ENCODE measurements around the gene AKAP8L.

Gene AKAP8L

DNA sequence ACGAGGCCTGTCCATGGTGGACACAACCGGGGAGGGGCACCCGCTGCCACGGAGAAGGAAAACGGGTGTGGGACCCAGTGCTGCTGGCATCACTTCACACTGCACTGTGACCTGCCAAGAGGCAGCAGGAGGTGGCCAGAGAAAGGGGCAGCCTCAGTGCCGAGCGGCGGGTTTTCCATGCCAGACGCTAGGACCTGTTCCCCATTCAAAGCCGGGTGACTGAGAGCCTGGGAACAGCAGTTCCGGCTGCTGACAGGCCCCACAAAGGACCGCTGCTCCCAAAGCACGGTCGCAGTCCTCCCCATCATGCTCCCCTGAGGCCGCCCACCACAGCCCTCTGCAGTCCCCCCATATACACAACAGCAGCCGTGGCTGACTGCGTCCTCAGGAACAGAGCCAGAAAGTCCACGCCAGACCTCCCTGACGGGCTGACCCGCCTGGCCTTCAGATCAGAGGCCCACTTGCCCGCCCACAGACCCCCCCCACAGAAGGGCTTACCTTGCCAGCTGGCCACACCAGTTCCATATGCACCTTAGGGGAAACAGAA, 44.6 kb downstream of the AKAP8L start:
- no peak overlapping the region for H2AFZ ChIP-seq (ENCODE audit: low read length)
- H3K9me2 ChIP-seq (replicated peaks; ENCODE audit: low read depth, low read length): no peaks in the 10 kb centered on the region
- H3F3A ChIP-seq (ENCODE audit: low read depth): no peaks in the 10 kb centered on the region; the same call in 1 of the 2 replicates
- H3K9ac ChIP-seq (ENCODE audit: low read depth, low read length, poor library complexity, severe bottlenecking): no peak overlapping the region
- H3K9me3 ChIP-seq (ENCODE audit: insufficient read depth, low read depth, low read length): no peaks in the 10 kb centered on the region
- no peak for TF ChIP-seq EZH2phosphoT487 (IDR thresholded peaks at IDR 0.05; ENCODE audit: borderline replicate concordance)
- TF ChIP-seq, protein P1, sequence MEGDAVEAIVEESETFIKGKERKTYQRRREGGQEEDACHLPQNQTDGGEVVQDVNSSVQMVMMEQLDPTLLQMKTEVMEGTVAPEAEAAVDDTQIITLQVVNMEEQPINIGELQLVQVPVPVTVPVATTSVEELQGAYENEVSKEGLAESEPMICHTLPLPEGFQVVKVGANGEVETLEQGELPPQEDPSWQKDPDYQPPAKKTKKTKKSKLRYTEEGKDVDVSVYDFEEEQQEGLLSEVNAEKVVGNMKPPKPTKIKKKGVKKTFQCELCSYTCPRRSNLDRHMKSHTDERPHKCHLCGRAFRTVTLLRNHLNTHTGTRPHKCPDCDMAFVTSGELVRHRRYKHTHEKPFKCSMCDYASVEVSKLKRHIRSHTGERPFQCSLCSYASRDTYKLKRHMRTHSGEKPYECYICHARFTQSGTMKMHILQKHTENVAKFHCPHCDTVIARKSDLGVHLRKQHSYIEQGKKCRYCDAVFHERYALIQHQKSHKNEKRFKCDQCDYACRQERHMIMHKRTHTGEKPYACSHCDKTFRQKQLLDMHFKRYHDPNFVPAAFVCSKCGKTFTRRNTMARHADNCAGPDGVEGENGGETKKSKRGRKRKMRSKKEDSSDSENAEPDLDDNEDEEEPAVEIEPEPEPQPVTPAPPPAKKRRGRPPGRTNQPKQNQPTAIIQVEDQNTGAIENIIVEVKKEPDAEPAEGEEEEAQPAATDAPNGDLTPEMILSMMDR (conservative IDR thresholded peaks at IDR 0.05; ENCODE audit: low read length): no peak
- H3K4me3 ChIP-seq (ENCODE audit: low read length, poor library complexity, severe bottlenecking): no peak overlapping the region
- H3K36me3 ChIP-seq (ENCODE audit: insufficient read depth, low read length): peaks cover 48% of the 10 kb centered on the region; the same call in 1 of the 2 replicates
- H3K4me2 ChIP-seq (ENCODE audit: low read depth, low read length, poor library complexity, severe bottlenecking): no peak overlapping the region
- peaks cover 67% of the 10 kb centered on the region for H3K79me2 ChIP-seq (ENCODE audit: insufficient read depth, low read length)
- H3K27me3 ChIP-seq (ENCODE audit: insufficient read depth, low read length, poor library complexity, severe bottlenecking): peaks cover 6% of the 10 kb centered on the region
- H3K4me1 ChIP-seq (ENCODE audit: insufficient read depth, low read length, poor library complexity, severe bottlenecking): peaks cover 18% of the 10 kb centered on the region
- H4K20me1 ChIP-seq (ENCODE audit: insufficient read depth, low read length, poor library complexity, severe bottlenecking): peaks cover 56% of the 10 kb centered on the region

DNA sequence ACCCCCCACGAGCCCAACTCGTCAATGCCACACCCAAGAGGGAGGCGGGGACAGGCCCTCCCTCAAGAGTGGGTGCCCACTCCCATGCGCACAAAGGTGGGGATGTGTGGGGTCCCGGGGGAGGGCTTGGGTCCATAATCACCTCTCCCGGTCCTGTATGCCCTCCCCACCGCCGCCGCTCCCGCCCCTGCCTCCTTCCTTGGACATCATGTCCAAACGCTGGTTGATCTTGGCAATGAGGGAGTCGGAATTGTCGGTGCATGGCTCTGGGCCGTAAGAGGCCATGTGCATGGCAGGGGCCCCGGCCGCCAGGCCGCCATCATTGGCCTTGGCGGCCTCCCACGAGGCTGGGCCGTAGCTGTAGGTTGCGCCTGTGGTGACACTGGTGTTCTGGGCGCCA, 45.1 kb downstream of the AKAP8L start:
- TF ChIP-seq, protein P1 (conservative IDR thresholded peaks at IDR 0.05; ENCODE audit: low read length): no peak
- TF ChIP-seq EZH2phosphoT487 (IDR thresholded peaks at IDR 0.05; ENCODE audit: borderline replicate concordance): no peak
- Histone ChIP-seq H2AFZ (ENCODE audit: low read length) (no peak overlapping the region), H3K4me3 (ENCODE audit: low read length, poor library complexity, severe bottlenecking) (no peak overlapping the region), H3K4me1 (ENCODE audit: insufficient read depth, low read length, poor library complexity, severe bottlenecking) (peaks cover 18% of the 10 kb centered on the region), H3K9me3 (ENCODE audit: insufficient read depth, low read depth, low read length) (no peaks in the 10 kb centered on the region), H3K9me2 (replicated peaks; ENCODE audit: low read depth, low read length) (no peaks in the 10 kb centered on the region), H3F3A (ENCODE audit: low read depth) (no peaks in the 10 kb centered on the region; the same call in 1 of the 2 replicates), H3K9ac (ENCODE audit: low read depth, low read length, poor library complexity, severe bottlenecking) (no peak overlapping the region), H3K4me2 (ENCODE audit: low read depth, low read length, poor library complexity, severe bottlenecking) (no peak overlapping the region), H3K79me2 (ENCODE audit: insufficient read depth, low read length) (peaks cover 62% of the 10 kb centered on the region), H3K27me3 (ENCODE audit: insufficient read depth, low read length, poor library complexity, severe bottlenecking) (peaks cover under 1% of the 10 kb centered on the region), H3K36me3 (ENCODE audit: insufficient read depth, low read length) (peaks cover 53% of the 10 kb centered on the region; the same call in 1 of the 2 replicates), H4K20me1 (ENCODE audit: insufficient read depth, low read length, poor library complexity, severe bottlenecking) (peaks cover 53% of the 10 kb centered on the region)

DNA sequence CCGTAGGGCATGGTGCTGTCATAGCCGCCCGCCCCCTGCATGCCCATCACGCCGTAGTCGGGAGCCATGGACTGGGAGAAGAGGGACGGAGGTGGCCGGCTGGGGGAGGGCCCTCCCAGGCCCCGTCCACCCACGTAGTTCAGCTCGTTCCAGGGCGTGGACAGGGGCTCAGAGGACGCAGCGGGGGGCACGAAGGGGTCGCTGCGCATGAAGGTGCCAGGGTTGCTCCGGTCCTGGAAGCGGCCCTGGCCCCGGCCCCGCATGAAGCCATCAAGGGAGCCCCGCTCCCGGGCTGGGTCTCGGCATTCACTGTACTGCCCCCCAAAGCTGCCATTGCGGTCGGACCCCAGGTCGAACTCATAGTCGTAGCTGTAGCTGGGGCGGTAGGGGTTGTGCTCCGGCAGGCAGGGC, 45.9 kb downstream of the AKAP8L start:
- H3K27me3 ChIP-seq (ENCODE audit: insufficient read depth, low read length, poor library complexity, severe bottlenecking): no peaks in the 10 kb centered on the region
- TF ChIP-seq, protein P1 (conservative IDR thresholded peaks at IDR 0.05; ENCODE audit: low read length): no peak
- TF ChIP-seq EZH2phosphoT487 (IDR thresholded peaks at IDR 0.05; ENCODE audit: borderline replicate concordance): no peak
- H3K4me3 ChIP-seq (ENCODE audit: low read length, poor library complexity, severe bottlenecking): no peak overlapping the region
- no peak overlapping the region for H3K4me2 ChIP-seq (ENCODE audit: low read depth, low read length, poor library complexity, severe bottlenecking)
- H3K4me1 ChIP-seq (ENCODE audit: insufficient read depth, low read length, poor library complexity, severe bottlenecking): peaks cover 15% of the 10 kb centered on the region
- no peak overlapping the region for H3K9ac ChIP-seq (ENCODE audit: low read depth, low read length, poor library complexity, severe bottlenecking)
- H3K9me2 ChIP-seq (replicated peaks; ENCODE audit: low read depth, low read length): no peaks in the 10 kb centered on the region
- no peak overlapping the region for H2AFZ ChIP-seq (ENCODE audit: low read length)
- H3K9me3 ChIP-seq (ENCODE audit: insufficient read depth, low read depth, low read length): no peaks in the 10 kb centered on the region
- H3F3A ChIP-seq (ENCODE audit: low read depth): no peaks in the 10 kb centered on the region
- peaks cover 61% of the 10 kb centered on the region; the same call in 1 of the 2 replicates for H3K36me3 ChIP-seq (ENCODE audit: insufficient read depth, low read length)
- H4K20me1 ChIP-seq (ENCODE audit: insufficient read depth, low read length, poor library complexity, severe bottlenecking): peaks cover 46% of the 10 kb centered on the region
- peaks cover 54% of the 10 kb centered on the region for H3K79me2 ChIP-seq (ENCODE audit: insufficient read depth, low read length)

All from Loucy (cell line).